Lung (tissue), 12 donors: ENCODE measurements around the gene S100A12. TPM values are rescaled to one million over a fixed set of nuclear protein-coding genes. Genes with fewer than 3 reads are reported as not detected.
A peak's percentile ranks its signal among the peaks of the same experiment; 100 is the strongest.

Experiments used
- ATAC-seq: fragments of 200-7000 bp; cut with Tn5 transposase; one replicate; pipeline ENCODE4 v1.9.1; 2020; ENCODE audit warnings: moderate number of reproducible peaks; ENCODE audit not compliant: insufficient read depth, low FRiP score
- DNase-seq, 3 donors: peaks; one replicate each; pipeline ENCODE4 v3.0.0-alpha.2; 2013 to 2017
- H3K27ac ChIP-seq, 2 donors: one replicate each; pipeline ENCODE4 v1.5.1; 2013; ENCODE audit warnings: mild to moderate bottlenecking in 2 of 2, moderate library complexity in 2 of 2, control low read depth in 1 of 2, inconsistent platforms in 1 of 2, low read depth in 1 of 2, low read length in 1 of 2
- H3K27me3 ChIP-seq, 3 donors: one replicate each; pipeline ENCODE4 v1.5.1; 2013; ENCODE audit warnings: low read length in 2 of 3; ENCODE audit not compliant: control insufficient read depth in 3 of 3, insufficient read depth in 3 of 3
- H3K36me3 ChIP-seq, 4 donors: one replicate each; pipeline ENCODE4 v1.5.1; 2013; ENCODE audit warnings: low read length in 4 of 4, mild to moderate bottlenecking in 1 of 4, moderate library complexity in 1 of 4; ENCODE audit not compliant: control insufficient read depth in 4 of 4, insufficient read depth in 4 of 4
- H3K4me1 ChIP-seq, 5 donors: one replicate each; pipeline ENCODE4 v1.5.1; 2013; ENCODE audit warnings: low read length in 5 of 5, mild to moderate bottlenecking in 2 of 5, moderate library complexity in 1 of 5; ENCODE audit not compliant: control insufficient read depth in 5 of 5, insufficient read depth in 5 of 5
- H3K4me3 ChIP-seq: one replicate; pipeline ENCODE4 v1.5.1; 2013; ENCODE audit warnings: mild to moderate bottlenecking, control low read depth, moderate library complexity
- H3K9ac ChIP-seq, 2 donors: one replicate each; pipeline ENCODE4 v1.5.1; 2013; ENCODE audit warnings: low read length in 2 of 2, control low read depth in 1 of 2; ENCODE audit not compliant: insufficient read depth in 1 of 2
- H3K9me3 ChIP-seq, 4 donors: one replicate each; pipeline ENCODE4 v1.5.1; 2013; ENCODE audit warnings: low read length in 3 of 4, mild to moderate bottlenecking in 1 of 4, moderate library complexity in 1 of 4; ENCODE audit not compliant: control insufficient read depth in 4 of 4, insufficient read depth in 3 of 4
- WGBS, 2 donors: extraction: QIAGEN DNeasy Blood & Tissue Kit; methylation state at CpG; one replicate each; pipeline ENCODE4 v1.1.7; 2013; 5-methylcytosine and 5-hydroxymethylcytosine counted together
- polyA plus RNA-seq, 2 donors: library from polyadenylated mRNA; stranded (reverse); fragments of 200-250 nt; gene quantifications; one replicate each; pipeline ENCODE4 v1.2.1, GENCODE V29; 2013
- total RNA-seq, 2 donors: library from RNA; depleted of rRNA in 1 of 2; stranded (reverse); fragments of >200 nt in 1 of 2; gene quantifications; one replicate each; pipeline ENCODE4 v1.2.1, GENCODE V29; 2014 to 2021
- TF ChIP-seq, protein P1 (sequence below): IDR thresholded peaks from 2 replicates; pipeline ENCODE4 v1.5.1; 2012; ENCODE audit warnings: mild to moderate bottlenecking; ENCODE audit errors: control extremely low read depth, extremely low read depth
- donor health status: control.
- donor health status: control.
- donor health status: Bipolar disorder and iron deficiency.
- donor health status: healthy.
- donor health status: DM: yes; HTN: yes; CAD: no.

S100A12 gene
- total and polyA plus RNA-seq, 4 donors, result 14.9 to 1,191 (median 37.8) TPM

DNA sequence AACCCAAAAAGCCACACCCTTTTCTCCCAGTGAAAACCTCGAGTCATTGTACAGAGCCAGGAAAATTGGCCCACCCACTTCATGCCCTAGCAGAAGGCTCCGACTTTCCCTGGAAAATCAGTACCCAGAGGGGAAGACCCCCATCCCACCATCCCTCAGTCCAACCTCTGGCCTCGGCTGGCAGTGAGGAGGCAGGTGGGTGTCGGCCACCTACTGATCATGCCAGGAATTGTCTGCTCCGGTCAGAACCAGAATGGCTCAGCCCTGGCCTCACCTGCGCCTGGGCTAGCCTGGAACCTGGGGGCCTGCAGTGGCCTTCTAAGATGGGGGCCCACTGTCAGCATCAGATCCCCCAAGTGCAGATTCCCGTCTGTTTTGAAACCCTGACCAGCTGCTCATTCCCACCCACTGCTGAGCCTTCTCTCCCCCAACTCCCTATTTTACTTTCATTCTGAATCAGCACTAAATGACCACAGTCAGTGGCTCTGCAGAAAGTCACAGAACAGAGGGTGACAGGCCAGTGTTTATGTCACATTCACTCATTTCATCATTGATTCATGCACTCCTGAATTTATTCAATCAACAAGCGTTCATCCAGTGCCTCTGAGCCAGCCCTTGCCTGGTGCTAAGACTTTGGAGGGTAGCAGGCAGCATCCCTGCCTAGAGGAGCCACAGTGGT is 20.8 kb downstream of the S100A12 start:
- H3K27me3 ChIP-seq, result no peaks in the 10 kb centered on the region
- TF ChIP-seq, protein P1, sequence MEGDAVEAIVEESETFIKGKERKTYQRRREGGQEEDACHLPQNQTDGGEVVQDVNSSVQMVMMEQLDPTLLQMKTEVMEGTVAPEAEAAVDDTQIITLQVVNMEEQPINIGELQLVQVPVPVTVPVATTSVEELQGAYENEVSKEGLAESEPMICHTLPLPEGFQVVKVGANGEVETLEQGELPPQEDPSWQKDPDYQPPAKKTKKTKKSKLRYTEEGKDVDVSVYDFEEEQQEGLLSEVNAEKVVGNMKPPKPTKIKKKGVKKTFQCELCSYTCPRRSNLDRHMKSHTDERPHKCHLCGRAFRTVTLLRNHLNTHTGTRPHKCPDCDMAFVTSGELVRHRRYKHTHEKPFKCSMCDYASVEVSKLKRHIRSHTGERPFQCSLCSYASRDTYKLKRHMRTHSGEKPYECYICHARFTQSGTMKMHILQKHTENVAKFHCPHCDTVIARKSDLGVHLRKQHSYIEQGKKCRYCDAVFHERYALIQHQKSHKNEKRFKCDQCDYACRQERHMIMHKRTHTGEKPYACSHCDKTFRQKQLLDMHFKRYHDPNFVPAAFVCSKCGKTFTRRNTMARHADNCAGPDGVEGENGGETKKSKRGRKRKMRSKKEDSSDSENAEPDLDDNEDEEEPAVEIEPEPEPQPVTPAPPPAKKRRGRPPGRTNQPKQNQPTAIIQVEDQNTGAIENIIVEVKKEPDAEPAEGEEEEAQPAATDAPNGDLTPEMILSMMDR, result no peak
- no peak overlapping the region for H3K27ac ChIP-seq
- 67 to 87% methylated on average over 8 of the region's 8 CpGs for WGBS, 2 donors
- no peaks in the 10 kb centered on the region for H3K9me3 ChIP-seq
- H3K4me1 ChIP-seq, result no peaks in the 10 kb centered on the region
- H3K9ac ChIP-seq, result no peak overlapping the region
- ATAC-seq (no peak), DNase-seq (no peak)
- no peak overlapping the region for H3K4me3 ChIP-seq
- H3K36me3 ChIP-seq, result no peaks in the 10 kb centered on the region

DNA sequence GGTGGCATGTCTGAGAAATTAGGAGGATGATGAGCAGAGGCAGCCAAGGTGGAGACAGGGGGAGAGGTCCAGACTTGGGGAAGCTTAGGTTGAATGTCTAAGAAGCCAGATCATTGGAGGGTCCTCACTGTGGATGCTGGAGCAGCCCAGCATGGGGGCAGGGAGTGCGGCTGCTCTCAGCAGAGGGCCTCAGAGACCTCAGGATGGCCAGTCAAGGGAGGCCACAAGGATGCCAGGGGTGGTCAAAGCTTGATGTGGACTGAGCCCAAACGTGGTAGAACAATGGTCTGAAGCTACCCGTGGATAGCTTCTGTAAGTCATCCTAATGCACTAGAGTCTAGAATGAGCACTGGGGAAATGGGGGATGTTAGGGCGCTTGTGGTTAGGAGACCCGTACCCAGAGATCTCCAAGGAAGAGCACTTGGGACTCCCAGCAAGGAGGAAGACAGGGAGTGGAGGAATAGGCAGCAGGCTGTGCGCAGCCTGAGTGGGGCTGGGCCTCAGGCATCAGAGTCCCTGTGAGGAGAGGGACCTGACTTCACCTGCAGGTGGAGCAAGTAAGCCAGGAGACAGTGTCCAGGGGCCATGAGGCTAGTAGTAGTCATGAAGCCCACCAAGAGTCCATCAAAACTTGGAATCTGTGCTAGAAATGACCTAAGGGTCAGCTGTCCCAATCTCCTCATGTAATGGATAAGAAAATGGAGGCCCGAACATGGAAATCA is 22.0 kb downstream of the S100A12 start:
- TF ChIP-seq, protein P1, result no peak
- H3K4me1 ChIP-seq, result no peaks in the 10 kb centered on the region
- no peak overlapping the region for H3K27ac ChIP-seq
- H3K9me3 ChIP-seq, result peaks cover 0 to 2% (median 0%) of the 10 kb centered on the region in 4 donors
- 74 to 88% methylated on average over 7 of the region's 7 CpGs for WGBS, 2 donors
- H3K27me3 ChIP-seq, result peaks cover 0 to 5% (median 0%) of the 10 kb centered on the region in 3 donors
- no peaks in the 10 kb centered on the region for H3K36me3 ChIP-seq
- DNase-seq (no peak), ATAC-seq (no peak)
- H3K9ac ChIP-seq, result no peak overlapping the region
- no peak overlapping the region for H3K4me3 ChIP-seq

DNA sequence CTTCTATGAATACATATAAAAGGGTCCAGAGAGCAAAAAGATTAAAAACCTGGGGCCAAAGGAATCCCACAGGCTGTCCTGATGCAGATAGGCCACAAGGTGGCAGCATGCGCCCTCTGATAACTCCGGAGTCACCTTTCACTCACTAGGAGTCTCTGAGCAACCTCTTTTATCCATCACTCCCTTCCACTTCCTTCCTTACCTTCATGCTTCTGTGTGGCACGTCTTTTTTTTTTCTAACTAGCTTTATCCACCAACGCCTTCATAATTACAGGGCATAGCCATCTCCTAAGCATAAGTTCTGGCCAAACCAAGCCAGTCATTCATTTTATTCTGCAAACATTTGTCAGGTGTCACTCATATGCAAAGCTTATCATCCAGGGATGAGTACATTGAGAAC is 22.9 kb downstream of the S100A12 start:
- 0% methylated on average over 4 of the region's 4 CpGs for WGBS, 2 donors
- ATAC-seq (peak; percentile 87), DNase-seq (peak; percentile 63 to 70 (median 65))
- Histone ChIP-seq H3K9ac (no peak overlapping the region), H3K4me3 (no peak overlapping the region), H3K4me1 (no peaks in the 10 kb centered on the region), H3K36me3 (no peaks in the 10 kb centered on the region), H3K27ac (no peak overlapping the region), H3K9me3 (peaks cover 0 to 2% (median 0%) of the 10 kb centered on the region in 4 donors), H3K27me3 (peaks cover 0 to 5% (median 0%) of the 10 kb centered on the region in 3 donors)
- TF ChIP-seq, protein P1, result peak; percentile 75
